Stimulated activated CD4-positive, alpha-beta T cell treated with anti-CD3 and anti-CD28 coated beads, TNF-alpha, amount 100 ng/mL, for 4 hours (primary cell): Measurements from ENCODE around the gene KCNQ1.

ENCODE experiments used
- DNase-seq, 3 experiments: peaks; one replicate each; pipeline ENCODE4 v3.0.0-alpha.2; 2020; ENCODE audit warnings: low read depth in 3 of 3

Gene KCNQ1

DNA sequence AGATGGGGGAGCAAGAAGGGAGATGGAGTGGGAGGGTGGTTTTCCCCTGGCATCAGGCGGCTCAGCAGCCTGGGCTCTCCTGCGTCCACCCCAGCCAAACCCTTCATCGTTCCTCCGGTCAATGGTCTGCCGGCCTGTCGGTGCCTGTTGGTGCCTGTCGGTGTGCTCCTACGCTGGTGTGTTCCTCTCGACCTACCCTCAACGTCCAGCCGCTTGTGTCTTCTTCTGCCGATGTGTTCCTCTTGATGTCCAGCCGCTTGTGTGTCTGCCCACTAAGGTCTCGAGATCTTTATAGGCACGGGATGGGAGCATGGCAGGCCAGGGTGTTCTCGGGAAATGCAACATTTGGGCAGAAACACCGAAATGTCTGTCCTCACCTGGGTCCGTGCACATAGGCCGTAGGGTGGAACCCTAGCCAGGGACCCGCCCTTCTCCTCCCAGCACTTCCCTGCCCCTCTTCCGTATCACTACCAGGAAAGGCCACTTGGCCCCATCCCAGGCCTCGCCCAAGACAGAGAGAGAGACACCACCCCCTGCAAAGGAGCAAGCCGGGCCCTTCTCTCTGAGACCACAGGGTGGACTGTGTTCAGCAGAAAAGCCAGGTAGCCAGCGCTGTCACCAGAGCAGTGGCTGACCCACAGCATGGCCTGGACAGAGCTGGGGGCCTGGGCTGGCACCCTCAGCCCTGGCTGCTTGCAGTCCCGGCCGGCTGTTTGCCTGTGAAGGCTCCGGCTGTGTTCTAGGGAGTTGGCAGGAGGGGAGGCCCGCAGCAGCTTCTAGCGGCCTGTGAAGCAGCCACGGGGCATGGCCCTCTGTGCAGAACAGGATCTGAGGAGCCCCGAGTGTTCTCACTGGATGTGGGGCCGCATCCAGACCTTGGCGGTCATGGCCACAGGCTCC, 316.6 kb downstream of the KCNQ1 start:
- no peak for DNase-seq

DNA sequence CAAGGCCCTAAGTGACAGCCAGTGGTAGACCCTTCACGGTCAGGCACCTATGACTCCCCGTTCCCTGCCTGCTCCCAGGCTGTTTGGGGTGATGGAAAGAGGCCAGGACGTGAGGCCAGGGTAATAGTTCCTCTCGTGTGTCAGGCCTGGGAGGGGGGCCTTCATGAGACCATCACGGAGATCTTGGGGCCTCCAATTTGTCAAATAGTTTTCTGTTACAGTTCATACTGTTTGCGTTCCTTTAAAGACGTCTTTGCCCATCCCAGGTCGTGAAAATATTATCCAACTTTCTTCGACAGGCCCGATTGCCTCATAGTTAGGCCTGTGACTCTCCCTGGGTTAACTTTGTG, 317.2 kb downstream of the KCNQ1 start:
- no peak for DNase-seq

DNA sequence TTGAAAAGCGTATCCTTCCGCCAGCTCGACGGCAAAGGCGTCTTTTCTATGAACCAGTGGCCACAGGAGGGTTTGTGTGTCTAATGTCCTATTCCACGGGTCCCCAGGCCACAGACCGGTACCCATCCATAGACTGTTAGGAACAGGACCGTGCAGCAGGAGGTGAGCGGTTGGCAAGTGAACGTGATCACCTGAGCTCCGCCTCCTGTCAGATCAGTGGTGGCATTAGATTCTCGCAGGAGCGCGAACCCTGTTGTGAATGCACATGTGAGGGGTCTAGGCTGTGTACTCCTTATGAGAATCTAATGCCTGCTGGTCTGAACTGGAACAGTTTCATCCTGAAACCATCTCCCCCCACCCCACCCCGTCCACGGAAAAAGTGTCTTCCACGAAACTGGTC, 317.6 kb downstream of the KCNQ1 start:
- no peak for DNase-seq

DNA sequence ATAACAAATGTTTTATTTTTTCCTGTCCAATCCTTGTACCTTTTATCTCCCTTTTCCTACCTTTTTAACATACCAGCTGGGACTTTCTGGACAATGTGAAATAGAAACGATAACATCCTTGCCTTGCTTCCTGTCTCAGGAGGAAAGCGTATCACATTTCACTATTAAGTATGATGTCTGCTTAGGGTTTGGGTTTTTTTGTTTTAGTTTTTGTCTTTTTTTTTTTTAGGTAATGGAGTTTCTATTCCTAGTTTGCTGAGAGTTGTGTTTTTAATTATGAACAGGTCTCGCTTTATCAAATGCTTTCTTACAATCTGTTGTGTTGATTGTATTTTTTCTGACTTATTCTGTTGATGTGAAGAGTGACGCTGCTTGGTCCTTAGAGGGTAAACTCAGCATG, 319.2 kb downstream of the KCNQ1 start:
- no peak for DNase-seq

DNA sequence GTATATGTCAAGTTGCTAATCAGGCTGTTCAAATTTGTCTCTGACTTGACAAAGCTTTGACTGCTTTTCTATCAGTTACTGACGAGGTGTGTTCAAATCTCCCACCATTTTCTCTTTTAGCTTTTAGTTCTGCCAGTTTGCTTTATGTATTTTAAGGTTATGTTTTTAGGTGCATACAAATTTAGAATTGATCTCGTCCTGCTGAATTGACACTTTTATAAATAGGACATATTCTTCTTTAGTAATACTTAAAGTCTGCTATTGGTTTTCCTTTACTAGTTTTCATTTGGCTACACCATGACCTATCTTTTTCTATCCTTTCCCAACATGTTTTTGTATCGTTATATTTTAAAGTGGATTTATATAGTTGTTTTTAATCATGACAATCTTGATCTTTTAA, 320.7 kb downstream of the KCNQ1 start:
- no peak for DNase-seq

DNA sequence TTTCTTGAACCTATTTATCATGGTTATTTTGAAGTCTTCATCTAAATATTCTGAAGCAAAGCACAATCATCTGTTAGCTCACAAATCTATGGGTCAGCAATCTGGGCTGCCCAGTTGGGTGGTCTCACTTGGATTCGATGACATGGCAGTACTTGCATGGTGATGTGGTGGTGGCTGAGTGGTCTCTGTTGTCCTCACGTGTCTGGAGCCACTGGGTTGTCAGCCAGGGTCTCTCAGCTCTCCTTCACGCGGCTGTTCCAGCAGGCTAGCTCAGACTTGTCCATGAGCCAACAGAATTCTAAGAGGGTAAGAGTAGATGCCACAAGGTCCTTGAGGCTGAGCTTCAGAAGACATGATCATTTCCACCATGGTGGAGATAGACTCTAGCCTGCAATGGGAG, 321.4 kb downstream of the KCNQ1 start:
- no peak for DNase-seq

DNA sequence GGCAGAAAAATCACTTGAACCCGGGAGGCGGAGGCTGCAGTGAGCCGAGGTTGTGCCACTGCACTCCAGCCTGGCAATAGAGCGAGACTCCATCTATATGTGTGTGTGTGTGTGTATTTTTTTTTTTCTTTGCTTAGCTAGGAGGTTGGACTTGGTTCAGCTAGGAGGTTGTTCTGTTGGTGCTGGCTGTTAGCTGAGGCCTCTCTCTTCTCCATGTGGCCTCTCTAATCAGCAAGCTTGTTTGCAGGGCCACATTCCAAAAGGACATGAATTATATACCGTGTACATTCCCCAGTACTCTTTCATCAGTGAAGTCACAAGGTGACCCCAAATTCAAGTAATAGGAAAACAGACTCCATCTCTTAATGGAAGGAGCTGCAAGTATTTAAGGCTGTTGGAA, 322.3 kb downstream of the KCNQ1 start:
- no peak for DNase-seq

DNA sequence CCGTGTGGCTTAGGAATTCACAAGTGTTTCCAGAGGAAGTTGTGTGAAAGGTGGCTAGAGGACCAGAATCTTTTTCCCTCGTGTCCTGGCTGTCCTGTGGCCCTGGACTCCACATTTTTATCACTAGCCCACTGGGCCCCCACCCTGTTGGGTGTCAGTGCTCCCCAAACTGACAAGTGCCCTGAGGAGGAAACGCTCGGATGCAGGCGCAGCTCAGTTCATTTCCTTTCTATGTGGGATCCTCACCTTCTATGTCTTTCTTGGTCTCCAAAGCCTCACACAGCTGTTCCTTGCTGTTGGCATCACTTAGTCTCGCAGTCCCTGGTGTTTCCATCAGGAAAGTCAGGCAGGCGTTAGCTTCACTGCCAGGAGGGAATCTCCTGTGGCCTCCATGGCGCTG, 323.0 kb downstream of the KCNQ1 start:
- DNase-seq = no peak

DNA sequence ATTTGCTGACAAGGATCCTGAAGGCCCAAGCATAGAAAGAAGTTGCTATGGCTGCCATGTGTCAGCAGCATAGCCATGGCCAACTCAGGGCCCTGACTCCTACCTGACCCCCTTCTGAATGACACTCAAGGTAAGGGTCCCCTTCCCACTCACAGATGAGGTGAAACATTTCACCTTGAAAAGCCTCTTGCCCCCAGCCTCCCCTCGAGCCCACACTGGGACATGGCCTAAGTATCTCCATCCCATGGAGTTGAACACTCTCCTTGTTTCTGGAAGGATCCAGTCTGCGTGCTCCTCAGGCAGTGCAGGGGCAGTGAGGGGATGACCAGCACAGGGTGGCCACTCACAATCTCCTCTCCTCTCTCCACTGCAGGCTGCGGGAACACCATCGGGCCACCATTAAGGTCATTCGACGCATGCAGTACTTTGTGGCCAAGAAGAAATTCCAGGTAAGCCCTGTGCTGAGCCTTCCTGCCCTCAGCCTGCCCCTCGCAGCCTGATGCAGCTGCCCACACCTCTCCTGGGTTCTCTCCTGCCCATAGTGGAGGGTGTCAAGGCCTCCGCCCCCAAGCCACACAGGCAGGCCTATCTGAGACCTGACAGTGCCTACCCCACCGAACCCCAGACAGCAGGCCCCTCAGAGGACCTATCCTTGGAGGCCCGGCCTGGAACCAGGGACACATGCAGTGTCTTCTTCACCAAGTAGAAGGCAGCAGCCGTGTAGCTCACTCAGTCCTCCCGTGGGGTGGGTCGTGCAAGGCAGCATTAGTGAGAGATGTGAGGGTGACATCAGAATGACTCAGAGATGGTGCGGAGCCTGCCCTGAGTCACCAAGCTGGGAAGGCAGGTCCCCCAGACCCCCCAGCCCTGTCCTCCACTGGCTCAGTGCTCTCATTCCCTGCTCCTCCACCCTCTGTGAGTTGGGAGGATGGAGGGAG, 323.9 kb downstream of the KCNQ1 start:
- DNase-seq = no peak

DNA sequence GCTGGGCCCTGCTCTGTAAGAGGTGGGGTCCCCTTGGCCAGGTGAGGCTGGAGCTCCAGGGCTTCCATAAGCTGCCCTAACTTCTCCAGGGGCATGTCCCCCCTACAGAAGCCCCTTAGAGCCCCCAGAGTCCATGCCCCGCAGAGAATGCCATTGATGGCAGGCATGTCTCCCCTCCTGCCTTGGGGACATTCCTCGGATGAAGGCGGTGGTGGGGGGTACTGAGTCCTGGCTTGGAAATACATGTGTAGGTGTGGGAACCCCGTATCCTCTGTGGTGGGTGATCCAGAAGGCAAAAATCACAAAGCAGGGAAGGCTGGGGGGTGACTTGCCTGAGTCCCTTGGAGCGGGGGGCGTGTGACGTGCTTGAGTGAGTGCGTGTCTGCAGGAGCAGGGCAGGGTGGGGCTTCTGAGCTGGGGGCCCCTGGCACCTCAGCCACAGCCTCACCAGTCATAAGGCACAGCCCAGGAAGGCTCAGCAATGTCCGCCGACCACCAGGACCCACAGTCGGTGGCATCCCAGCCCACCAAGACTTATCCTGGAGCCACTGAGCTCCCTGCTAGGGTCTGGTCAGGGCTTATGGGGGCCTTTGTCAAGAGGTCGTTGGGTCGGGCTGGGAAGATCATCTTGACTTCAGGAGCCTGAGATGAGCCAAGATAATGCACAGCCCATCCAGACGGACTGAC, 324.7 kb downstream of the KCNQ1 start:
- DNase-seq = no peak

DNA sequence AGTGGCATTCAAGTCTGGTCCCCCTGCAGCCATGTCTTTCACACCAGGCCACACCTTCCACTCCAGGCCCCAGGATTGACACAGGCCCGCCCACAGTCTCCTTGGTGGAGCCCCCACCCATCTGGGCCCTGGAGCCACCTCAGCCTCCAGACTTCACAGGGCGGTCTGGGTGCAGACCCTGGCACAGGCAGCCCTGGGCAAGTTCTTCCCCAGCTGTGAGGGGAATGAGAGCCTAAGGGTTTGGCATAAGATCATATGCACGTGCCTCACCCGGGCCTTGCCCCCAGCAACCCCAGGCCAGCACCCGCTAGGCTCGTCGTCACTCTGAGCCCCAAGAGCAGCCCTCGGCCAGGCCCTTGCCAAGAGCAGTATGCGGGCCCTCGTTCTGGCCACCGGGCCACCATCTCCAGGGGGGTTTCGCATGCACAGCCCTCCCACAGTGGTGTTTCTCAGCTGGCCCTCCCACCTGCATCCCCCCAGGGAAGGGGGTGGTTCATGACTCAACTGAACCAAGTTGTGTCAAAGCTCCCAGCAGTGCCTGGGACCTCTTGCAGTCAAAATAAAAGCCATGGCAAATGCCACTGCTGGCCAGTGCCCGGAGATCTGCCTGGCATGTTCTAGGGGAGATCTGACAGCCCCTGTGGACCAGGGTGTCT, 325.4 kb downstream of the KCNQ1 start:
- DNase-seq = no peak

DNA sequence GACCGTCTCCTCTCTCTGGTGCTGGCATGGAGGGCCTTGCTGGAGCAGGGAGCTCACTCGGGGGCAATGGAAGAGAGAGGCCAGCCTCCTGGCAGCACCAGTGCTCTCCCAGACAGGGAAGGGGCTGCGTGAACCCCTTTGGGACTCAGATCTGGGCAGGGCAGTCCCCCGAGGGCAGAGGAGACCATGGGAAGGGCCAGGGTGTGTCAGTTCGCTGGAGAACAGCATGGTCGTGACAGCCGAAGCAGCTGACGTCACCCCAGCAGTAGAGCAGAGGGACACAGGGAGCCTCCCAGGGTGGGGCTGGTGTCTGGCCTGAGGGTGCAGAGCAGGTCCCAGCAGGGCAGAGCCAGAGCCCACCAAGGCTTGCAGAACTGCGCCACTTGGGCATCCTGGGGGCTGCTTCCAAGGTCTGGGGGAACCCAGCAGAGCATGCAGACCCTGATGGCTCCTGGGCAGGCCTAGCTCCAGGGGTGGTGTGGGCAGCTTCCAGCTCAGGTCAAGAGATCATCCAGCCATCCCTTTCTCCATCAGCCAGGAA, 326.0 kb downstream of the KCNQ1 start:
- DNase-seq = no peak

DNA sequence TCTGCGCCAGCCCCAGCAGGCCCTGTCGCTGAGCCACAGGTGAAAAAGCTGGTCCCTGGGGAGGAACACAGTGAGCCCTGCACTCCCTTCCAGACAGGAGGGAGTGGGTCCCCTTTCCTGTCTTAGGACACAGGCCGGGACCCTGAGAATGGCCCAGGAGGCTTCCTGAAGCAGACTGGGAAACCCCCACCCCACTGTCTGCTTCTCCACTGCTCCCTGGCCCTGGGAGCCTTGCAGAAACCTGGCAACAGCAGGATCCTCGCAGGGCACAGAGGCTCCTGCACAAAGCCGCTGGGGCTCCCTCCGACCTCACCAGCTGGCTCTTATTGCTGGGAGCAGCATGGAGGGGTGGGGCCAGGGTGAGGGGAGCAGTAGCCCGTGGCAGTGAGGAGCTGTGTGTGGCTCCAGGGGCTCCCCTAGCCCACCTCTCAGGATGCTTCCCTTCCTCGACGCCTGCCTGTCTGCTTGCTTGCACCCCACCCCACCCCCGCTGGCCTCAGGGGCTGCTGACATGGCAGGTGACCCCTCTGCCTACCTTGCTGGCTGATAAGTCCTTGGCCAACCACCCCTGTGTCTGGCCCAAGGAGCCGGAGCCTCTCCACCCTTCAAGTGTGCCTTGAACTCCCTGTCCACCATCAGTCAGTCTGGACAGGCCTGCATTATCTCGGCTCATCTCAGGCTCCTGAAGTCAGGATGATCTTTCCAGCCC, 327.1 kb downstream of the KCNQ1 start:
- no peak for DNase-seq

DNA sequence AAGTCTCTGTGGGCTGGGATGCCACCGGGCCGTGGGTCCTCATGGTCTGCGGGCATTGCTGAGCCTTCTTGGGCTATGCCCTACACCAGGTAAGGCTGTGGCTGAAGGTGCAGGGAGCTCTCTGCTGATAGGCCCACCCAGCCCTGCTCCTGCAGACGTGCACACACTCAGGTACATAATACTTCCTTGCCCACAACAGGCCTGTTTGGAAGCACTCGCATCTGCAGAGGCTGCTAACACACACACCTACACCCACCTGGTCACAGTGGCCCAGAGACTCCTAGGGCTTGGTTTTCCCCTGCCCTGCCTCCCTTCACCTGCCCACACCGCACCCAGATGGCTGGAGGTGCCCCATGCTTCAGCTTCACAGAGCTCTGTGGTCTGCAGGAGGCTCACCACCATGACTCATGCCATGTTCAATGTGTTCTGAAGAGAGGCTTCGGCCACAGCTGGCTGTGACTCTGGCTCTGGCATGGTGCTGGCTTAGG, 327.8 kb downstream of the KCNQ1 start:
- DNase-seq = no peak

DNA sequence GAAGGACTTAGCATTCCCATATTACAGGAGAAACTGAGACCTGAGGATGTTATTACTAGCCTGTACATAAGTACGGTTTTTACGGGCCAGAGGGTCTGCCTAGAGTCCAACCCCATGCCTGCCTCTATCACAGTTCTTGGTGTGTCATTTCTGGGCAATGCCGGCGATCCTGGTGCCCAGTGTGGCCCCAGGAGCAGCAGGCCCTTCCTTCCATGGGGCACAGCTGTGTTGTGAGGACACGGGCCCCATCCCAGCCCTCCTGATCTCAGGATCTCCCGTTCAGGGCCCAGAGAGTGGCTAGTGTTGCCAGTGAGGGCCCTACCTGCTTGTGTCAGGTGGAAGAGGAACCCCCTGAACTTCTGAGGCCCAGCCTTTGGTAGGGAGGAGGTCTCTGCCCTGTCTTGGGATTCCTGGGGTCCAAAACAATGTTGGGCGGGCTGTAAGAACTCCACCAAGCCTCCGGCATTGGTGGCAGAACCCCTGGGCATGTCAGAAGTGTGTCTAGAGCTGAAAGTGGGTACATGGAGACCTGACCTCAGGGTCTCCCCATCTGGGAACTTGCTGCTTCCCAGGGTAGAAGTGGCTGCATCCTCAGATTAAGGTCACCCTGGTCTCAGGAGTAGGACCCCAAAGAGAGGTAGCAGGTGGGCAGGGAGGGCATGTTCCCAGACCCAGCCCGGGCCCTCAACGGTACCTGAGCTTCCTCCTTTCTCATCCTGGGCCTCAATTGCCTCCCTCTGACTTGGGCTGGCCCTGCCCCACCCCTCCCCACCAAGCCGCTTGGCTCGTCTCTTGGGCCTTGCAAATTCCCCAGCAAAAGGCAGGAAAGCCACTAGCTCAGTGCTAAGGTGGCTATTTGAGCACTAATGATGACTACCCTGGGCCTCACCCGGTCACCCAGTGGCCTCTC, 329.6 kb downstream of the KCNQ1 start:
- no peak for DNase-seq

DNA sequence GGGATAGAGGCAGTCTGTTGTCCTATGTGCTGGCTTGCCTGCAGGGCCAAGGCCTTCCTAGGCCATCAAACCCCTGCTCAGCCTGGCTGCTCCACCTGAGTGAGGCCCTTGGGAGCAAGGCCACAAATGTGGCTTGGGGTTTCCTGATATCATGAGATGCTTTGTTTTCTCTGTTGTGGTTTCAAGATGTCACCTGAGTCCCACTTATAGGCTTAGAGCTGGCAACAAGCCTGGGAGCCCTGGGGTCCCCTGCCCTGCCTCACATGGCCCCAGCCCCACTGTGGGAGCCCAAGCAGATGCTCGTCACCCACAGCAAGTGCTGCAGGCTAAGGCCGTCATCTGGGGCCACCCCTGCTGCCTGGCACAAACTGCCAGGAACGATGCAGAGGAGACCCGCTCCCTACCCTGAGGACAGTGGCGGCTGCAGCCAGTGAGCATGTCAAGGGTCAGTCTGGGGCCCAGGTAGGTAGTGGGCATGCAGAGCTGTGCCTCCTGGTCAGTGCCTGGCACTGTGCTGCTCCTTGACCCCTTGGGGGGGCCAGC, 330.3 kb downstream of the KCNQ1 start:
- DNase-seq = no peak

DNA sequence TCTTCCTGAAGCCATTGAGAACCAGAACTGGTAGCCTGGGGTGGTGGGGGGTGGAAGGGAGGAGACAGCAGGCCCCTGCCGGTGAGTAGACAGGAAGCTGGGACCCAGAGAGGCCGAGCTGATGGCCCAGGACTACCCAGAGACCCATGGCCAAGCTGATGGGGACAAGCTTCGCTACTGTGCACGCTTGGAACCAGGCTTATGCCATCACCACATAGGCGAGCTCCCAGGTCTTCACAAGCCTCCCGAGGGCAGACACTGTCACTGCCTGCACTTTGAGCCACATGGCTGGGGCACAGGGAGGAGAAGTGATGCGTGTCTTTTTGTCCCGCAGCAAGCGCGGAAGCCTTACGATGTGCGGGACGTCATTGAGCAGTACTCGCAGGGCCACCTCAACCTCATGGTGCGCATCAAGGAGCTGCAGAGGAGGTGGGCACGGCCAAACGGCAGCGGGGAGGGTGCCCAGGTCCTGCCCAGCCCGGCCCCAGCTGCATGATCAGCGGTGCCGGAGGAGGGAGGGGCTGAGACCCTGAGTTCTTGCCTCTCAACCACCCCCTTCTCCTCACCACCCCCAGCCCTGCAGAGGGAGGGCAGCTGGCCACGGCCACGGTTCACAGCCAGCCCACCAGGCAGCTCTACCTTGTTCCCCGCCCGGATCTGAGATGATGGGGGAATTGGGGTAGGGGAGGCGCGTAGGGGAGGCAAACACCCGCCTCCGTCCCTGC, 331.0 kb downstream of the KCNQ1 start:
- no peak for DNase-seq

DNA sequence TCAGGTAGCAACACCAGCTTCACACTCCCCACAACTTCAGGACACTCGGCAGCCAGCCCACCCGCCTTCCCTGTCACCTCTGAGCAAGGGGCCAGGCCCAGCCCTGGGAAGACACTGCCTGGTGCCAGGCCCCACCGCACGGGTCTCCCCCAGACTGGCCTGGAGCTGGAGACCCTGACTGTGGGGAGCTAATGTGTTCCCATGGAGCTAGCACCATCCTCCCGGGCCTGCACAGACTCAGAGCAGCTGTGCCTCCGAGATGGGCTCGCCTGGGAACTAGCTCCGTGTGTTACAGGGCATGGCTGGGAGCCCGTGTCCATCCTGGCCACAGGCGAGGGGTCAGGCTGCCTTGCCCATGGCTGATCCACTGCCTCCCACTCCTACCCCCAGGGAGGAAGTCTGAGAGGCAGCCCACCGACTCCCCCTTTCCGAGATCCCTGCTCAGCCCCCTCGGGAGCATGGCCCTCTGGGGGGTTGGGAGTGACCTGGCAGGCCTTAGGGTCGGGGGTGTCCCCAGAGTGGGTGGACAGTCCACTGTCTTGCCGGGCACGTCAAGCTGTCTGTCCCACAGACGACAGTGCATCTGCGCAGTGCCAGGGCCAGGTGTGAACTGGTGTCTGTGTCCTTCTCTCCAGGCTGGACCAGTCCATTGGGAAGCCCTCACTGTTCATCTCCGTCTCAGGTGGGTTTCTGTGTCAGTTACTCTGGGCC, 331.7 kb downstream of the KCNQ1 start:
- DNase-seq = no peak
